CD4-positive, CD25-positive, alpha-beta regulatory T cell (primary cell): ENCODE results near the gene AKNAD1. TPM values are rescaled to one million over a fixed set of nuclear protein-coding genes. Genes with fewer than 3 reads are reported as not detected.
A peak's percentile ranks its signal among the peaks of the same experiment; 100 is the strongest.
"Not testable (repeated sequence)": the region's sequence is repeated elsewhere in the genome, so short reads cannot be mapped to it uniquely, and the experiment has no call there.

ENCODE experiments used
- ATAC-seq, 2 donors: fragments of 150-1000 bp; cut with Tn5 transposase; one replicate each; pipeline ENCODE4 v1.10.0; 2021; ENCODE audit warnings: low read depth in 2 of 2, moderate number of reproducible peaks in 2 of 2, moderate library complexity in 1 of 2
- DNase-seq, 3 donors: peaks; one replicate each; pipeline versions ENCODE4 v3.0.0 to v3.0.0-alpha.2; 2012 to 2022; ENCODE audit warnings: mixed read lengths in 1 of 3
- H3K27ac ChIP-seq: one replicate; pipeline ENCODE4 v1.7.0; 2013; ENCODE audit warnings: mild to moderate bottlenecking, low read length; ENCODE audit not compliant: insufficient read depth, poor library complexity, severe bottlenecking
- H3K27me3 ChIP-seq: one replicate; pipeline ENCODE4 v1.7.0; 2013; ENCODE audit warnings: low read length; ENCODE audit not compliant: control insufficient read depth, insufficient read depth
- H3K36me3 ChIP-seq: one replicate; pipeline ENCODE4 v1.7.0; 2013; ENCODE audit warnings: mild to moderate bottlenecking, low read length, moderate library complexity; ENCODE audit not compliant: control insufficient read depth, insufficient read depth
- H3K4me1 ChIP-seq: 2 replicates; pipeline ENCODE4 v1.7.0; 2013; ENCODE audit warnings: mild to moderate bottlenecking, low read length; ENCODE audit not compliant: insufficient read depth, control insufficient read depth, poor library complexity, severe bottlenecking
- H3K4me3 ChIP-seq: one replicate; pipeline ENCODE4 v1.7.0; 2013; ENCODE audit warnings: low read depth, mild to moderate bottlenecking, low read length, moderate library complexity
- H3K9me3 ChIP-seq, 2 experiments: 1 replicate in 1 of 2; 2 replicates in 1 of 2; pipeline ENCODE4 v1.7.0; 2013; ENCODE audit warnings: low read length in 2 of 2, mild to moderate bottlenecking in 1 of 2, moderate library complexity in 1 of 2; ENCODE audit not compliant: control insufficient read depth in 2 of 2
- H3K27ac Mint-ChIP-seq, 3 donors: one replicate each; pipeline ENCODE4 v1.8.0; 2020 to 2022; ENCODE audit warnings: mild to moderate bottlenecking in 3 of 3, mixed read lengths in 3 of 3, moderate library complexity in 2 of 3
- H3K27me3 Mint-ChIP-seq: one replicate; pipeline ENCODE4 v1.8.0; 2022; ENCODE audit warnings: mild to moderate bottlenecking, mixed read lengths
- H3K36me3 Mint-ChIP-seq: one replicate; pipeline ENCODE4 v1.8.0; 2020; ENCODE audit warnings: mixed read lengths
- H3K4me1 Mint-ChIP-seq, 4 donors: one replicate each; pipeline ENCODE4 v1.8.0; 2020 to 2022; ENCODE audit warnings: mixed read lengths in 4 of 4, mild to moderate bottlenecking in 1 of 4
- H3K4me3 Mint-ChIP-seq, 4 donors: one replicate each; pipeline ENCODE4 v1.8.0; 2020 to 2022; ENCODE audit warnings: mild to moderate bottlenecking in 4 of 4, mixed read lengths in 4 of 4, moderate library complexity in 3 of 4
- H3K9me3 Mint-ChIP-seq, 7 donors: one replicate each; pipeline ENCODE4 v1.8.0; 2020 to 2022; ENCODE audit warnings: mixed read lengths in 7 of 7, mild to moderate bottlenecking in 3 of 7, moderate library complexity in 2 of 7
- polyA plus RNA-seq, 4 donors: library from polyadenylated mRNA; unstranded; fragments of 300-500 nt; fragmentation: Illumina TruSeq; gene quantifications; one replicate each; pipeline ENCODE4 v1.2.3, GENCODE V29; 2021
- total RNA-seq: library from RNA; stranded (reverse); gene quantifications from one replicate; pipeline ENCODE4 v1.2.3, GENCODE V29; 2022

Gene AKNAD1
- total and polyA plus RNA-seq, 5 donors from 2014 or later = not detected

DNA sequence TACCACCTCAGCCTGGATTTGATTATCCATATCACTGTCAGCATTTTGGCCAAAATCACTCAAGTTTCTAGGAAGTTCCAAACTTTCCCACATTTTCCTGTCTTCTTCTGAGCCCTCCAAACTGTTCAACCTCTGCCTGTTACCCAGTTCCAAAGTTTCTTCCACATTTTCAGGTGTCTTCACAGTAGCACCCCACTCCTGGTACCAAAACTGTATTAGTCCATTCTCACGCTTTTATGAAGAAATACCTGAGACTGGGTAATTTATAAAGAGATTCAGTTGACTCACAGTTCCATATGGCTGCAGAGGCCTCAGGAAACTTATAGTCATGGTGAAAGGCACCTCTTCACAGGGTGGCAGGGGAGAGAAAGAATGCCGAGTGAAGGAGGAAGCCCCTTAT is 71.0 kb downstream of the AKNAD1 start:
- Histone ChIP-seq H3K36me3 (peaks cover 69% of the 10 kb centered on the region), H3K27ac (no peak overlapping the region), H3K4me3 (no peak overlapping the region), H3K9me3 (peaks cover 9 to 18% of the 10 kb centered on the region in 2 experiments), H3K27me3 (no peaks in the 10 kb centered on the region), H3K4me1 (no peaks in the 10 kb centered on the region)
- Mint-ChIP-seq H3K36me3 (peaks cover 74% of the 10 kb centered on the region), H3K27me3 (no peaks in the 10 kb centered on the region), H3K9me3 (peaks cover 0 to 31% (median 5%) of the 10 kb centered on the region in 7 donors), H3K4me1 (peaks cover 0 to 6% (median 4%) of the 10 kb centered on the region in 4 donors), H3K4me3 (no peak overlapping the region), H3K27ac (no peak overlapping the region)
- ATAC-seq (no peak), DNase-seq (no peak)

DNA sequence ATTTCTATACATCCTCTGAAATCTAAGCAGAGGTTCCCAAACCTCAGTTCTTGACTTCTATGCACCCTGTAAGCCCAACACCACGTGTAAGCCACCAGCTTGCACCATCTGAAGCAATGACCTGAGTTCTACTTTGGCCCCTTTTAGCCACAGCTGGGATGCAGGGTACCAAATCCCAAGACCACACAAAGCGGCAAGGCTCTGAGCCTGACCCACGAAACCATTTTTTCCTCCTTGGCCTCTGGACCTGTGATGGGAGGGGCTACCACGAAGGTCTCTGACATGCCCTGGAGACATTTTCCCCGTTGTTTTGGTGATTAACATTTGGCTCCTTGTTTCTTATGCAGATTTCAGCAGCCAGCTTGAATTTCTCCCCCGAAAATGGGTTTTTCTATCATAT is 71.6 kb downstream of the AKNAD1 start:
- ATAC-seq (no peak), DNase-seq (no peak)
- no peaks in the 10 kb centered on the region for H3K4me1 ChIP-seq
- Mint-ChIP-seq H3K27ac (peak overlapping the region in 1 of 3 donors; percentile 8), H3K27me3 (no peaks in the 10 kb centered on the region), H3K9me3 (peaks cover 0 to 31% (median 5%) of the 10 kb centered on the region in 7 donors), H3K36me3 (peaks cover 70% of the 10 kb centered on the region), H3K4me1 (peaks cover 0 to 4% (median 3%) of the 10 kb centered on the region in 4 donors), H3K4me3 (no peak overlapping the region)
- no peaks in the 10 kb centered on the region for H3K27me3 ChIP-seq
- no peak overlapping the region for H3K27ac ChIP-seq
- H3K9me3 ChIP-seq = peaks cover 9 to 18% of the 10 kb centered on the region in 2 experiments
- H3K4me3 ChIP-seq = no peak overlapping the region
- peaks cover 68% of the 10 kb centered on the region for H3K36me3 ChIP-seq

DNA sequence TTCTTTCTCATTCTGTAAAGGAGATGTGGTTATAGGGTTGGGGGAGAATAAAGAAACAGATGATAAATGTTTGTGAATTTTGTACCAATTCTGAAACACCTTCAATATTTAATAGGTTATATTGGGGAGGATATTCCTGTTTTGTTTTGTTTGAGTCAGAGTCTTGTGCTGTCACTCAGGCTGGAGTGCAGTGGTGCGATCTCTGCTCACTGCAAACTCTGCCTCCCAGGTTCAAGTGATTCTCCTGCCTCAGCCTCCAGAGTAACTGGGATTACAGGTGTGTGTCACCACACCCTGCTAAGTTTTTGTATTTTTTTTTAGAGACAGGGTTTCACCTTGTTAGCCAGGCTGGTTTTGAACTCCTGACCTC is 75.3 kb downstream of the AKNAD1 start:
- not testable (repeated sequence) for H3K27me3 Mint-ChIP-seq, H3K27ac Mint-ChIP-seq, H3K27me3 ChIP-seq, H3K4me3 ChIP-seq, ATAC-seq, H3K4me3 Mint-ChIP-seq, DNase-seq, H3K27ac ChIP-seq, H3K4me1 ChIP-seq
- H3K36me3 ChIP-seq = peaks cover 83% of the 10 kb centered on the region
- peaks cover 9 to 18% of the 10 kb centered on the region in 2 experiments for H3K9me3 ChIP-seq
- Mint-ChIP-seq H3K4me1 (peaks cover 0 to 10% (median 4%) of the 10 kb centered on the region in 4 donors), H3K36me3 (peaks cover 70% of the 10 kb centered on the region), H3K9me3 (peaks cover 0 to 31% (median 5%) of the 10 kb centered on the region in 7 donors)

DNA sequence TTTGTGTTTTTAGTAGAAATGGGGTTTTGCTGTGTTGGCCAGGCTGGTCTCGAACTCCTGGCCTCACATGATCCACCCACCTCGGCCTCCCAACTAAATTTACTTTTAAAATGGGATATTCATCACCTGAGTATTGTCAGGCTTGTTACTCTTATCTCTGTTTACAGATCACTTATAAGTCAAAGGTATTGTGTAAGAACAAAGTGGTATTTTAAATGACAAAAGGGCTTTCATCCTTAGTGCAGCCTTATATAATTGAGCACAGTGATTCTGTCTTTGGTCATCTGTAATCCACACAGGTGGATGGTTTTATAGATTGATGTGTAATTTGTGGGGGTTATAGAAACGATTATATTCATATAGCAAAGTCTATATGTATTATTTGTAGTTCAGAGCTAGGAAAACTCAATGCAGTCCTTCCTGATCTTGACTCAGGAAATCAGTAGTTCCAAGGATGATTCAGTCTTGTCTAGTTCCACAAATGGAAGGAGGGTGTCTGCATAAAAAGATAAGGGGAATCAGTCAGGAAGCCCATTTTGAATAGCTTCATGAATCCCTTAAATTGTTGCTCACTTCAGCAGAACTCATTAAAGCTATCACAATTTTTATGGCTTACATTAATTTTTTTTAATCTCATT is 75.8 kb downstream of the AKNAD1 start:
- peaks cover 9 to 14% of the 10 kb centered on the region in 2 experiments for H3K9me3 ChIP-seq
- ATAC-seq (no peak), DNase-seq (no peak)
- peaks cover 83% of the 10 kb centered on the region for H3K36me3 ChIP-seq
- H3K4me1 ChIP-seq = no peaks in the 10 kb centered on the region
- peaks cover 0 to 10% (median 5%) of the 10 kb centered on the region in 4 donors for H3K4me1 Mint-ChIP-seq
- no peaks in the 10 kb centered on the region for H3K27me3 ChIP-seq
- peaks cover 66% of the 10 kb centered on the region for H3K36me3 Mint-ChIP-seq
- no peak overlapping the region for H3K27ac Mint-ChIP-seq
- no peak overlapping the region for H3K4me3 ChIP-seq
- H3K27ac ChIP-seq = no peak overlapping the region
- H3K27me3 Mint-ChIP-seq = no peaks in the 10 kb centered on the region
- H3K4me3 Mint-ChIP-seq = no peak overlapping the region
- H3K9me3 Mint-ChIP-seq = peaks cover 0 to 30% (median 5%) of the 10 kb centered on the region in 7 donors

DNA sequence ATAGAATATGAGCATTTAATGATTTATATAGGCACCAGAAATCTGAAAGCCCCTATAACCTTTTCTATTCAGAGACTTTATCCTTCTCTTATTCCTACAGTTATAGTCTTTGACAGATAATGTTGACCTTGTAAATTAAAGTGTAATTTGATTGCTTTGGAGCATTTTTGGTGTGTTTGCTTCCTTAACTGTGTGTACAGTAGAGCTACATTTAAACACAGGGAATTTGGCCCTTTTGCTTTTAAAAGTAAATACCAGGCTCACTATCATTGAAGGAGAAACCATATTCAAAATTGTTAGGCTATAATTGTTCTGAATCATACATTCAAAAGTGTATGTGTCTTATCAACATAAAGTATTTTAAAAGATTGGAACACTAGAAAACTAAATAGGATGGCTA is 77.4 kb downstream of the AKNAD1 start:
- Histone ChIP-seq H3K9me3 (peaks cover 0 to 2% of the 10 kb centered on the region in 2 experiments), H3K4me1 (no peaks in the 10 kb centered on the region), H3K27me3 (no peaks in the 10 kb centered on the region), H3K27ac (no peak overlapping the region), H3K36me3 (peaks cover 83% of the 10 kb centered on the region), H3K4me3 (no peak overlapping the region)
- no peak overlapping the region for H3K4me3 Mint-ChIP-seq
- no peaks in the 10 kb centered on the region for H3K27me3 Mint-ChIP-seq
- H3K4me1 Mint-ChIP-seq = peaks cover 0 to 16% (median 8%) of the 10 kb centered on the region in 4 donors
- DNase-seq (no peak), ATAC-seq (no peak)
- peaks cover 59% of the 10 kb centered on the region for H3K36me3 Mint-ChIP-seq
- H3K27ac Mint-ChIP-seq = peak overlapping the region in 1 of 3 donors; percentile 11
- peaks cover 0 to 14% (median 0%) of the 10 kb centered on the region in 7 donors for H3K9me3 Mint-ChIP-seq

DNA sequence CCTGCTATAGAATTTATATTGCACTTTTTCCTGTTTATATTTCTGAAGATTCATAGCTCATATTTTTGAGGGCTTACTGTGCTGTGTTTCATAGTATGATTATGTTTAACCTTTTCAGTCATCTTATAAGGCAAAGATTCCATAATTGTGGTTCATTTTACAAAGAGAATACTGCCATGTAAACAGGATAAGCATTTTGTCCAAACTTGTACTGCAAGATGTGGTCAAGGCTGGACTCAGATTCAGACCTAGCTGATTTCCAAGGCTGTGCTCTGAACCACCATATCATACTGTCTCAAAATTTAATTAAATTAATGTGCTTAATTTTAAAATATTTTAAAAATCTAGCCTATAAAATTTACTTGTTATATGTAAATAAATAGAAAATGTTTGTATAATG is 79.1 kb downstream of the AKNAD1 start:
- no peaks in the 10 kb centered on the region for H3K27me3 Mint-ChIP-seq
- H3K9me3 ChIP-seq = no peaks in the 10 kb centered on the region
- no peak overlapping the region for H3K4me3 Mint-ChIP-seq
- no peaks in the 10 kb centered on the region for H3K4me1 ChIP-seq
- ATAC-seq = no peak
- H3K4me1 Mint-ChIP-seq = peaks cover 0 to 16% (median 6%) of the 10 kb centered on the region in 4 donors
- peak overlapping the region in 1 of 3 donors; percentile 52 for H3K27ac Mint-ChIP-seq
- H3K36me3 ChIP-seq = peaks cover 82% of the 10 kb centered on the region
- DNase-seq = no peak
- H3K4me3 ChIP-seq = no peak overlapping the region
- peaks cover 51% of the 10 kb centered on the region for H3K36me3 Mint-ChIP-seq
- no peak overlapping the region for H3K27ac ChIP-seq
- H3K9me3 Mint-ChIP-seq = no peaks in the 10 kb centered on the region
- no peaks in the 10 kb centered on the region for H3K27me3 ChIP-seq

DNA sequence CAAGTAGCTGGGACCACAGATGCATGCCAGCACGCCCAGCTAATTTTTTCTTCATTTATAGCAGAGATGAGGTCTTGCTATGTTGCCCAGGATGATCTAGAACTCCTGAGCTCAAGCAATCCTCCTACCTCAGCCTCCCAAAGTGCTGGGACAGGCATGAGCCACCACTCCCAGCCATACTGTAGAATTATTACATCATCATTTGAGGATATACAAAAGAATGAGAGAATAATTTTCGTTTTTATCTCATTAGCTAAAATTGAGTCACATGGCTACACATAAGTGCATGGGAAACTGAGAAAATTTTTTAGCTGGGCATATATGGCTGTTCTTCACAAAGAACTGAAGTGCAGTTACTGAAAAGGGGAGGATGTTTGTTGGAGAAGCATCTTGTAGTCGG is 89.2 kb downstream of the AKNAD1 start:
- peaks cover 6 to 16% (median 12%) of the 10 kb centered on the region in 4 donors for H3K4me1 Mint-ChIP-seq
- Histone ChIP-seq H3K27ac (no peak overlapping the region), H3K4me3 (no peak overlapping the region), H3K4me1 (no peaks in the 10 kb centered on the region), H3K27me3 (no peaks in the 10 kb centered on the region), H3K9me3 (no peaks in the 10 kb centered on the region), H3K36me3 (peaks cover 52% of the 10 kb centered on the region)
- H3K36me3 Mint-ChIP-seq = peaks cover 37% of the 10 kb centered on the region
- H3K4me3 Mint-ChIP-seq = no peak overlapping the region
- H3K9me3 Mint-ChIP-seq = no peaks in the 10 kb centered on the region
- ATAC-seq = no peak
- no peak overlapping the region for H3K27ac Mint-ChIP-seq
- no peaks in the 10 kb centered on the region for H3K27me3 Mint-ChIP-seq
- DNase-seq = no peak

DNA sequence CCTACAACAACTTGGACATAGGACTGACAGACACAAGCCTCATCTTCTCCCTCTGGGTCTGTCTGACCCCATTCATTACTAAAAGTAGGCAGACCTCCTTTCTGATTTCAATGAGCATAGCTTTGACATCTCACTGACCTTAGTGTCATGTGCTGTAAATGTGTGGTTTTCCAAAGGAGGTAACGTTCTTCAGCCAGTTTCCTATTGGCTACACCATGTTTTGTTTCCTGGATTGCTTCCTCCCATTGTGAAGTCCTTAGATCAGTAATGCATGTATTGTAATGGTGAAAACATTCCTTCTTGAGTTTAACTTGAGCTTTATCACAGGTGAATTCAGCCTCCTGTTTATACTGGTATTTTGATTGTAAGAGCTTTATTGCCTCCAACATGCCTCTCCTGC is 89.8 kb downstream of the AKNAD1 start:
- no peaks in the 10 kb centered on the region for H3K27me3 Mint-ChIP-seq

More for the DNA sequence above, 89.8 kb downstream of the AKNAD1 start:
- no peaks in the 10 kb centered on the region for H3K9me3 Mint-ChIP-seq
- Histone ChIP-seq H3K27ac (no peak overlapping the region), H3K4me1 (no peaks in the 10 kb centered on the region), H3K4me3 (no peak overlapping the region), H3K27me3 (no peaks in the 10 kb centered on the region), H3K9me3 (no peaks in the 10 kb centered on the region), H3K36me3 (peaks cover 55% of the 10 kb centered on the region)
- no peak overlapping the region for H3K27ac Mint-ChIP-seq
- H3K4me1 Mint-ChIP-seq = peaks cover 6 to 19% (median 13%) of the 10 kb centered on the region in 4 donors
- ATAC-seq (no peak), DNase-seq (no peak)
- no peak overlapping the region for H3K4me3 Mint-ChIP-seq
- H3K36me3 Mint-ChIP-seq = peaks cover 40% of the 10 kb centered on the region
